ENCODE results near the gene UGGT2.

The UGGT2 gene

DNA sequence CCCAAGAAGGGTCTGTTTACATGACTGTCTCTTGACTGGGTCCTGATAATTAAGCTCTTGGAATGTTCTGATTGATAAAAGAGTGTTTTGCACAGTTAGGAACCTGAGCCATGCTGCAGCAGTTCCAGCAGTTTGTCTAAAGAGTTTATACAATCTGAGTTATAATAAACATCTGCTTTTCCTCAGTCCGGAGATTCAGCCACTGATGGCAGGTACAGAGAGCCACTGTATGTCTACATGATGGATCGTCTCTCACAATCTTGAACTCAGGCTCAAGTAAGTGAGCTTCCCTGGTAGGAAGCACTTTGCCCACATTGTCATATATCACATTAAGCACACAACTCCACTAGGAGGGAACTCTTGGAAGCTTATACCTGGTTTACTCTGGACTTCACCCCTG lies 84.3 kb downstream of the UGGT2 start:
- no peak for DNase-seq (ENCODE audit: low read depth)
- no peak overlapping the region for H3K4me3 ChIP-seq (ENCODE audit: low read depth, low read length)
- TF ChIP-seq, protein P1, sequence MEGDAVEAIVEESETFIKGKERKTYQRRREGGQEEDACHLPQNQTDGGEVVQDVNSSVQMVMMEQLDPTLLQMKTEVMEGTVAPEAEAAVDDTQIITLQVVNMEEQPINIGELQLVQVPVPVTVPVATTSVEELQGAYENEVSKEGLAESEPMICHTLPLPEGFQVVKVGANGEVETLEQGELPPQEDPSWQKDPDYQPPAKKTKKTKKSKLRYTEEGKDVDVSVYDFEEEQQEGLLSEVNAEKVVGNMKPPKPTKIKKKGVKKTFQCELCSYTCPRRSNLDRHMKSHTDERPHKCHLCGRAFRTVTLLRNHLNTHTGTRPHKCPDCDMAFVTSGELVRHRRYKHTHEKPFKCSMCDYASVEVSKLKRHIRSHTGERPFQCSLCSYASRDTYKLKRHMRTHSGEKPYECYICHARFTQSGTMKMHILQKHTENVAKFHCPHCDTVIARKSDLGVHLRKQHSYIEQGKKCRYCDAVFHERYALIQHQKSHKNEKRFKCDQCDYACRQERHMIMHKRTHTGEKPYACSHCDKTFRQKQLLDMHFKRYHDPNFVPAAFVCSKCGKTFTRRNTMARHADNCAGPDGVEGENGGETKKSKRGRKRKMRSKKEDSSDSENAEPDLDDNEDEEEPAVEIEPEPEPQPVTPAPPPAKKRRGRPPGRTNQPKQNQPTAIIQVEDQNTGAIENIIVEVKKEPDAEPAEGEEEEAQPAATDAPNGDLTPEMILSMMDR (conservative IDR thresholded peaks at IDR 0.05; ENCODE audit: low read depth, low read length): no peak

DNA sequence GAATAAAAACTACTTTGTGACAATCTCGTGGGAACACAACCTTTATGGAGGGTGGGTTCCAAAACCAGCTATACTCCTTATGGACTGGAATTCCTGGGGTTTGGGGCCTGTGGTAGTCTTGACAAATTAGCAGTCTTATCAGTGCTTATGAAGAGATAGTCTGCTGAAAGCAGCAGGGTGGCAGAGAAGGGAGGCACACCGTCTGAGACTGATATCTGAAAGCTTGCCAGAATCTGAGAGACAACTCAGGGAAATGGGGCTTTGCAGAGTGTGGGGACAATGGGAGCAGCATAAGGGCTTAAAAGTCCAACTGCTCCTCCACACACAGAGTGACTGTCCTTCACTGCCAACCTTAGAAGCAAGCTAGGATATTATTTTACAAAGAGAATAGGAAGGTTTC lies 95.9 kb downstream of the UGGT2 start:
- no peak for DNase-seq (ENCODE audit: low read depth)
- TF ChIP-seq, protein P1 (conservative IDR thresholded peaks at IDR 0.05; ENCODE audit: low read depth, low read length): no peak
- no peak overlapping the region for H3K4me3 ChIP-seq (ENCODE audit: low read depth, low read length)

DNA sequence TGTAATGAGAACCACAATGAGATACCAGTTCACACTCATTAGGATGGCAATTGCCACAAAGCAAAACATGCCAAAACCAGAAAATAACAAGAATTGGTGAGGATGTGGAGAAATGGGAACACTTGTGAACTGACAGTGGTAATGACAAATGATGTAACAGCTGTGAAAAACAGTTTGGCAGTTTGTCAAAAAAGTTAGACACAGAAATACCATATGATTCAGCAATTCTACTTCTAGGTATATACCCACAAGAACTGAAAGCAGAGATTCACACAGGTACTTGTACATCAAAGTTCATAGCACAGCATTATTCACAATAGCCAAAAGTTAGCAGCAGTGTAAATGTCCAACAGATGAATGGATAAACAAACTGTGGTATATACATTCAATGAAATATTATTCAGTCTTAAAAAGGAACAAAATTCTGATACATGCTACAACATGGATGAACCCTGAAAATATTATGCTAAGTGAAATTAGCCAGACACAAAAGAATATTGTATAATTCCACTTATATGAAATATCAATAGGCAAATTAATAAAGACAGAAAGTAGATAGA lies 96.5 kb downstream of the UGGT2 start:
- H3K4me3 ChIP-seq (ENCODE audit: low read depth, low read length): no peak overlapping the region
- peak; percentile 57 for DNase-seq (ENCODE audit: low read depth)
- TF ChIP-seq, protein P1 (conservative IDR thresholded peaks at IDR 0.05; ENCODE audit: low read depth, low read length): no peak

DNA sequence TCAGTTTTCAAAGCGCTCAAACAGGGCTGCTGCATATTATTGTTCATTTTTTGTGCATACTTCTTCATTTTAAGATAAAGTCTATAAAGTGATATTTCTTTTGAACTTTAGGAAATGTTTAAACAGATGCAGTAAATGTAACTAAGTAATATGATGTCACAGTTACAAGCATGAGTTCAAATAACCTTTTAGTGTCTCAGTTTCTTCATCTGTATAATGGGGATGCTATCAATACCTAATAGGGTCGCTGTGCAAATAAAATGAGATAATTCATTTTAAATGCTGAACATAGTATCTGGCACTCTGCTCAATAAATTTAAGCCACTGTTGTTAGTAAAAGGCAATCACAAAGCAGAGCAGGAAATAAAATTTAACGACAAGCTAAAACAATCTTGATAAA lies 97.5 kb downstream of the UGGT2 start:
- DNase-seq (ENCODE audit: low read depth): no peak
- TF ChIP-seq, protein P1 (conservative IDR thresholded peaks at IDR 0.05; ENCODE audit: low read depth, low read length): no peak
- no peak overlapping the region for H3K4me3 ChIP-seq (ENCODE audit: low read depth, low read length)

DNA sequence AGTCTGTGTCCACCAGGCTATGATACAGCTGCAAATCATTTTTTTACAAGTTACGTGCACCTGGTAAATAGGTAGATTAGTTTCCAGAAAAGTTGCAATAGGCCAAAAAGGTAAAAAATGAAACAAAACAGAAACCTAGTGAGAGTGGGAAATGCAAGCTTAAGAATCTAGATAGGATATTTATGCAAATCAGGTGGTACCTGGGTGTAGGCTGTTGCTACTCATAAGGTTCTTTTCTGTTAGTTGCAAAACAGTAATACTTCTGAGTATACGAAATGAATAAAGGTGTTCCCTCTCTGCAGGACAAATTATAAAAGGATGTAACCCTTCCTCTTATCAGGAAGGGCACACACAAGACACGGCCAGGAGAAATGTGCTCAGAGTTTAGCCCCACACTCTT lies 97.9 kb downstream of the UGGT2 start:
- no peak for DNase-seq (ENCODE audit: low read depth)
- no peak overlapping the region for H3K4me3 ChIP-seq (ENCODE audit: low read depth, low read length)
- TF ChIP-seq, protein P1 (conservative IDR thresholded peaks at IDR 0.05; ENCODE audit: low read depth, low read length): no peak

DNA sequence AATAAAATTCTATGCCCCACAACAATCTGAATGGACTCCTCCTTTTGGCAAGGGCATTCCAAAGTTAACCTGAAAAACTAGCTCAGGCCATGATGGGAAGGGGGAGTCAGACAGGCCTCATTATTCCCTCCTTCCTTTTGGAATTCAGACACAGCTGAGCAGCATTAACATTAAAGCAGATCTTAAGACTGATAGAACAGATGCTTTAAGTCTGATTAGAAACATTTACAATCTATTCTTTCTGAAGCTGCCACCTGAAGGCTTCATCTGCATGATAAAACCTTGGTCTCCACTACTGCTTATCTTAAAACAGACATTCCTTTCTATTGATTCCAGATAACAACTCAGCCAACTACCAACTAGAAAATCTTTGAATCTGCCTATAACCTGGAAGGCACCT lies 98.9 kb downstream of the UGGT2 start:
- H3K4me3 ChIP-seq (ENCODE audit: low read depth, low read length): no peak overlapping the region
- TF ChIP-seq, protein P1 (conservative IDR thresholded peaks at IDR 0.05; ENCODE audit: low read depth, low read length): no peak
- no peak for DNase-seq (ENCODE audit: low read depth)

DNA sequence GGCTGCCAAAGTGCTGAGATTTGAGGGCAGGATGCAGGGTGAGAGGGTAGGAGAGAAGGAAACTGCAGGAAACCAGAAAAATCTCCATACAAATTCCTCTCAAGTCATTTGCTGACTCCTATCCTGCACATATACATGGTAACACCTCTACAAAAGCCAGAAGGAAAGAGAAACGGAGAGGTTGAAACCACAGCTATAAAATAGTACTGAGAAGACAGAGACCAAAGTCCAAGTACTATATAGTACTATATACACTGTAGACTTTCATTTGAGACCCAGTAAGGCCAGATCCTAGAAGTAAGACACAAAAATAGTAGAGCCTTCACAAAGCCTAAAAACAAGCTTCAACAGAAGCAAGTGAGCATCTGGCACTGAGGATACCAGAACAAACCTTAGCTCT lies 103.1 kb downstream of the UGGT2 start:
- DNase-seq (ENCODE audit: low read depth): no peak
- TF ChIP-seq, protein P1 (conservative IDR thresholded peaks at IDR 0.05; ENCODE audit: low read depth, low read length): no peak
- no peak overlapping the region for H3K4me3 ChIP-seq (ENCODE audit: low read depth, low read length)

Data from choroid plexus epithelial cell (primary cell).